ENCODE data around the gene BNIP2. TPM values are rescaled to one million over a fixed set of nuclear protein-coding genes. Genes with fewer than 3 reads are reported as not detected.
A peak's percentile ranks its signal among the peaks of the same experiment; 100 is the strongest.

Gene BNIP2, protein sequence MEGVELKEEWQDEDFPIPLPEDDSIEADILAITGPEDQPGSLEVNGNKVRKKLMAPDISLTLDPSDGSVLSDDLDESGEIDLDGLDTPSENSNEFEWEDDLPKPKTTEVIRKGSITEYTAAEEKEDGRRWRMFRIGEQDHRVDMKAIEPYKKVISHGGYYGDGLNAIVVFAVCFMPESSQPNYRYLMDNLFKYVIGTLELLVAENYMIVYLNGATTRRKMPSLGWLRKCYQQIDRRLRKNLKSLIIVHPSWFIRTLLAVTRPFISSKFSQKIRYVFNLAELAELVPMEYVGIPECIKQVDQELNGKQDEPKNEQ
- 100 to 1,000 TPM in 3 of 4 donors, 10 to 100 TPM in 1; 84.3 to 147 (median 123) TPM for total RNA-seq

DNA sequence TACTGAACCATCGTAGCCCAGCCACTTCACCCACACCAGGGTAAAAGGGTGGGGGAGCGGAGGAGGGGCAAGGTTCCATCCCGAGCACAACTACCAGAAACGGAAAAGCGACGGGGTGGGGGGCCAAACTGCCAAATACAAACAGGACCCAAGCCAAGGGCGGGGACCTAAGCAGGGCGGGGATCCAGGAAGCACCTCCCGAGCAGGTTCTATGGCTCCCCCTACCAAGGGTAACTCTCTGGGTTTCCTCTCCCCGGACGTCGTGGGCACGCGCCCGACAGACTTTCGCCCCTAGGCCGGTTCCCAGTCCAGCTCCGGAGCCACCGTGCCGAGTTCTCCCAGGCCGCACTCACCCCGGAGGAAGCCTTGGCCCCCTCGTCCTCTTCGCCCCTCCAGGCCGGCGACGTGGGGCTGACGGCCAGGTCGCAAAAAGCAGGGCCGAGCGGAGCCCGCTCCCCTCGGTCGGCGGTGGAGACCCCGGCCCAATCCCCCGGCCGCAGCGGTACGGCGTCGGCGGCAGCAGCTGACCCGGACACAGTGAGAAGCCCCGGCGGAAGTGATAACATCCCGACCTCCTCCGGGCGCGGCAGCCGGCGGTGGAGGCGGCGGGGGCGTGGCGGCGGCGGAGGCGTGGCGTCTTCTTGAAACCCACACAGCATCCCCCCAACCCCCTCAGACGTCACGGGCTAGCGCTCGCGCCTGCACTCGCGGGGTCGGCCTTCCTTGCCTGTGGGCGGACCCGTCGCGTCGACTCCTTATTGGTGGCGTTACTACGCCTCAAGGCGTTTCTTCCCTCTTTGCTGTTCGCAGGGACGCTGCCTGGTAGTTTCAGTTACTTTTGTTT lies at the start of gene BNIP2:
TSS of gene BNIP2 (minus strand) at position 539 of the 844 bp plus-strand sequence. CDS start 6,863 bp downstream, outside the sequence.
- DNase-seq (ENCODE audit: low spot score in 2 of 2) = peak; percentile 99 to 100
- intact Hi-C loops (cut with DNase I; ENCODE audit: low total_unique reads) = no loop called here
- peak in 1 of 2 donors; percentile 71 for TF ChIP-seq POLR2A (IDR thresholded peaks at IDR 0.05)
- TF ChIP-seq, protein P1, sequence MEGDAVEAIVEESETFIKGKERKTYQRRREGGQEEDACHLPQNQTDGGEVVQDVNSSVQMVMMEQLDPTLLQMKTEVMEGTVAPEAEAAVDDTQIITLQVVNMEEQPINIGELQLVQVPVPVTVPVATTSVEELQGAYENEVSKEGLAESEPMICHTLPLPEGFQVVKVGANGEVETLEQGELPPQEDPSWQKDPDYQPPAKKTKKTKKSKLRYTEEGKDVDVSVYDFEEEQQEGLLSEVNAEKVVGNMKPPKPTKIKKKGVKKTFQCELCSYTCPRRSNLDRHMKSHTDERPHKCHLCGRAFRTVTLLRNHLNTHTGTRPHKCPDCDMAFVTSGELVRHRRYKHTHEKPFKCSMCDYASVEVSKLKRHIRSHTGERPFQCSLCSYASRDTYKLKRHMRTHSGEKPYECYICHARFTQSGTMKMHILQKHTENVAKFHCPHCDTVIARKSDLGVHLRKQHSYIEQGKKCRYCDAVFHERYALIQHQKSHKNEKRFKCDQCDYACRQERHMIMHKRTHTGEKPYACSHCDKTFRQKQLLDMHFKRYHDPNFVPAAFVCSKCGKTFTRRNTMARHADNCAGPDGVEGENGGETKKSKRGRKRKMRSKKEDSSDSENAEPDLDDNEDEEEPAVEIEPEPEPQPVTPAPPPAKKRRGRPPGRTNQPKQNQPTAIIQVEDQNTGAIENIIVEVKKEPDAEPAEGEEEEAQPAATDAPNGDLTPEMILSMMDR (IDR thresholded peaks at IDR 0.05) = no peak
- H3K4me3 ChIP-seq (ENCODE audit: low read depth, poor library complexity, severe bottlenecking) = peak within 1 kb of the TSS; percentile 93
- WGBS, 2 donors = 0 to 1% methylated on average over 52 to 56 of the region's 78 CpGs

DNA sequence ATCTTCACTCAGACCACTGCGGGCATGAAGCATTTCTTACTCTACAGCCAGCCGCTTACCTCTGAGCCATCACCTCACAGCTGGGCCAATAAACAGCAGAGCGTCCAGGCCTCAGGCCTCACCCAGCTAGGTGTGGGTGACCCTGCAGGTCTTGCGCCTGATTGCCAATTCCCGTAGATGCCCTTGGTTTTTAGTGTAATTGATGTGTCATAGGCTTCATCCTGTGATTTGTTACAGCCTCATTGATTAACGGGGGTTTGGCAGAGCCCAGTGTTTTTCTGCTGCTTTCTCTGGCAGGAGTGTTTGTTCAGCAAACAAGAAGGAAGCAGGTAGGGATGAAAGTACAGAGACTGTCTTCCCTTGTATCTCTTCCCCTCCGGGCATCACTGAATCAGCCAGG lies 49.6 kb upstream of the BNIP2 start:
- TF ChIP-seq, protein P1 (IDR thresholded peaks at IDR 0.05) = no peak
- TF ChIP-seq POLR2A (IDR thresholded peaks at IDR 0.05) = no peak
- H3K4me3 ChIP-seq (ENCODE audit: low read depth, poor library complexity, severe bottlenecking) = no peak overlapping the region
- DNase-seq (ENCODE audit: low spot score in 2 of 2) = no peak
- whole genome bisulfite sequencing, 2 donors = 86 to 91% methylated on average over 7 of the region's 7 CpGs
- intact Hi-C loops (cut with DNase I; ENCODE audit: low total_unique reads) = no loop called here

DNA sequence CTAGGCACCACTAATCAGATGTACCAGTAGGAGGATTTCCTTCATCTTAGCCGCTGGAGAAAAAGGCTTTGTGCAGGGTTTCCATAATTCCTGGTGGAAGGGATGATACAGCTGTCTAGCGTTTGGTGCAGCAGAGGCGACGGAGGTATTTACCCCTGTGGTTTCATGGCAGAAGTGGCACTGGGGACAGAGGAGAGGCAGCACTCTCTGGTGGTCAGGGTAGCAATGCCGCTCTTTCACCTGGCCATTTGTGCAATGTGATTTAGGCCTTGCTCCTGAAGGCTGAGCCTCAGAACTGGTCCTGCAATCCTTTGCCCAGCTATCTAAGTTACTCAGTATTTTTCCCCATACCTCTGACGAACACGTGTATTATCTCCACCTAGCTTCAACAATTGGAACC lies 47.1 kb upstream of the BNIP2 start:
- no peak for DNase-seq (ENCODE audit: low spot score in 2 of 2)
- H3K4me3 ChIP-seq (ENCODE audit: low read depth, poor library complexity, severe bottlenecking) = no peak overlapping the region
- intact Hi-C loops (cut with DNase I; ENCODE audit: low total_unique reads) = no loop called here
- 81 to 83% methylated on average over 7 of the region's 7 CpGs for WGBS, 2 donors
- no peak for TF ChIP-seq POLR2A (IDR thresholded peaks at IDR 0.05)
- TF ChIP-seq, protein P1 (IDR thresholded peaks at IDR 0.05) = no peak

DNA sequence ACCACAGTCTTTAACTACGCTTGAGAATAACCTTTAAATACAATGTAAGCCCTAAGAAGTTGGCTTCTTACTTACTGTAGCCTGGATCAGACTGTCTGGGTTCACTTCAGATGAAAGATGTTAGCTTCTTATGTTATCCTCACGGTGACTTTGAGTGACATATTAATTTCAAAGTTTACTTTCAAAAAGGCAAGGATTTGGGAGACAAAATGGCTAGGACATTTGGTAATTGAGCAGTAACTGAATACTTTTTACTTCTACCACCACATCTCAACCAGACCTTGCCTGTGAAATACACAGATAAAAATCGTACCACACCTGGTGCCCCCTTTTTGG lies 36.0 kb upstream of the BNIP2 start:
- intact Hi-C loops (cut with DNase I; ENCODE audit: low total_unique reads) = no loop called here
- H3K4me3 ChIP-seq (ENCODE audit: low read depth, poor library complexity, severe bottlenecking) = no peak overlapping the region
- DNase-seq (ENCODE audit: low spot score in 2 of 2) = no peak
- 28 to 33% methylated on average over 3 of the region's 3 CpGs for WGBS, 2 donors
- TF ChIP-seq POLR2A (IDR thresholded peaks at IDR 0.05) = no peak

DNA sequence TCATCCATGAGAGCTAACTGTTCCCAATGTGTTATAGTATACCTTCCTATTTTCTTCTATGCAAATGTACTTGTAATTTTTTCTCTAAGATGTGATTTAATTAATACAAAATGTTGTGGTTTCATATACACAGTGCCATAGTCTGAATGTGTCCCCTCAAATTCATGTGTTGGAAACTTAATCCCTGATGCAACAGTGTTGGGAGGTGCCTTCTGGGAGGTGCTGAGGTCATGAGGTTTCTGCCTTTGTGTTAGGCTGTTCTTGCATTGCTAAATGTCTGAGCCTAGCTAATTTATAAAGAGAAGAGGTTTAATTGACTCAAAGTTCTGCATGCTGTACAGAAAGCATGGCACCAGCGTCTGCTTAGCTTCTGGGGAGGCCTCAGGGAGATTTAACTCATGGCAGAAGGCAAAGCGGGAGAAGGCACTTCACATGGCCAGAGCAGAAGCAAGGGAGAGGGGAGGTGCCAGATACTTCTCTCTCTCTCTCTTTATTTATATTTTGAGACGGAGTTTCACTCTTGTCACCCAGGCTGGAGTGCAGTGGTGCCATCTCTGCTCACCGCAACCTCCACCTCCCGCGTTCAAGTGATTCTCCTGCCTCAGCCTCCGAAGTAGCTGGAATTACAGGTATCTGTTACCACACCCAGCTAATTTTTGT lies 34.7 kb upstream of the BNIP2 start:
- 80 to 87% methylated on average over 7 of the region's 7 CpGs for WGBS, 2 donors
- intact Hi-C loops (cut with DNase I; ENCODE audit: low total_unique reads) = no loop called here
- DNase-seq (ENCODE audit: low spot score in 2 of 2) = no peak
- no peak overlapping the region for H3K4me3 ChIP-seq (ENCODE audit: low read depth, poor library complexity, severe bottlenecking)
- TF ChIP-seq, protein P1 (IDR thresholded peaks at IDR 0.05) = no peak
- TF ChIP-seq POLR2A (IDR thresholded peaks at IDR 0.05) = no peak

DNA sequence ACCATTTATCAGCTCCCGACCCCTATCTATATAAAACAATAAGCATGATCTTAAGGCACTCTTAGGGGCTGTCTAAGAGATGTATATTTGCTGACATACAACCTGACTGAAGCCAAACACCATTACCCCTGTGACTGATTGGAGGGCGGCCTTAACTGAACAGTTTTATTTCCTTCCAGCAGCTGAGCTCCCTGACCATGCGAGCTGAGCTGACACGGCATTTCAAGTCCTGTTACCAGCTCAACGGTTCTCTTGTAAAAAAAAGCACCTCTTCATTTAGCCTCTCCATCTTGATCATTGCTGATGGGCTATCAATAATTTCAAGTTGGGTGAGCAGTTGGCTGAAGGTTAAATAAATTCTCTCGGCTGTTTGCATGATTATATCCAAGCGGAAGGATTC lies 33.4 kb upstream of the BNIP2 start:
- whole genome bisulfite sequencing, 2 donors = 78 to 84% methylated on average over 7 of the region's 7 CpGs
- no peak for DNase-seq (ENCODE audit: low spot score in 2 of 2)
- TF ChIP-seq, protein P1 (IDR thresholded peaks at IDR 0.05) = no peak
- TF ChIP-seq POLR2A (IDR thresholded peaks at IDR 0.05) = no peak
- H3K4me3 ChIP-seq (ENCODE audit: low read depth, poor library complexity, severe bottlenecking) = no peak overlapping the region
- intact Hi-C loops (cut with DNase I; ENCODE audit: low total_unique reads) = no loop called here
